Adrenal gland (tissue), 5 donors: ENCODE results near the gene POLDIP3.

Experiments used
- POLR2A ChIP-seq, 2 donors: fragments of 450-650 bp; IDR thresholded peaks; one replicate each; pipeline ENCODE4 v1.6.1; 2017; ENCODE audit warnings: antibody characterized with exemption in 2 of 2, mild to moderate bottlenecking in 2 of 2, moderate library complexity in 1 of 2
- TF ChIP-seq, protein P1 (sequence below), 6 experiments: fragments of 450-650 bp in 4 of 6; fragments of 200-600 bp in 2 of 6; sonication (generic) in 1 of 6; IDR thresholded peaks; 1 replicate in 5 of 6; 2 replicates in 1 of 6; pipeline versions ENCODE4 v1.5.1 to v1.8.0; 2016 to 2021; ENCODE audit warnings: antibody characterized with exemption in 6 of 6, mild to moderate bottlenecking in 2 of 6, moderate library complexity in 1 of 6
- donor health status: DM: no; HTN: no; CAD: no.

DNA sequence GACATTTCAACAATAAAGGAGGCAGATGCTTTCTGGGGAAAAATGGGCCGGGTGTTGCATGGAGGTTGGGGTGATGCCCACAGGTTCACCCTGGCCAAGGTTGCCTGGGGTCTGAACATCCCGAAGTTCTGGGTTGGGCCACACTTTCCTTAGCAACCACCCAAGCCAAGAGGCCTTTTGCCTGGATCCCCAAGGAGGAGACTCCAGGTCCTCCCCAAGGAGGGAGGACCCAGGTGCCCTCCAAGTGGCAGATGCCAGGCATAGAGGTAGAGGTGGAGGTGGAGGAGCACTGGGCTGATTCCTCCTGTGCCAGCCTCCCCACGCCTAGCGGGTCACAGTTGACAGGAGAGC is 33.3 kb upstream of the POLDIP3 start:
- TF ChIP-seq, protein P1, sequence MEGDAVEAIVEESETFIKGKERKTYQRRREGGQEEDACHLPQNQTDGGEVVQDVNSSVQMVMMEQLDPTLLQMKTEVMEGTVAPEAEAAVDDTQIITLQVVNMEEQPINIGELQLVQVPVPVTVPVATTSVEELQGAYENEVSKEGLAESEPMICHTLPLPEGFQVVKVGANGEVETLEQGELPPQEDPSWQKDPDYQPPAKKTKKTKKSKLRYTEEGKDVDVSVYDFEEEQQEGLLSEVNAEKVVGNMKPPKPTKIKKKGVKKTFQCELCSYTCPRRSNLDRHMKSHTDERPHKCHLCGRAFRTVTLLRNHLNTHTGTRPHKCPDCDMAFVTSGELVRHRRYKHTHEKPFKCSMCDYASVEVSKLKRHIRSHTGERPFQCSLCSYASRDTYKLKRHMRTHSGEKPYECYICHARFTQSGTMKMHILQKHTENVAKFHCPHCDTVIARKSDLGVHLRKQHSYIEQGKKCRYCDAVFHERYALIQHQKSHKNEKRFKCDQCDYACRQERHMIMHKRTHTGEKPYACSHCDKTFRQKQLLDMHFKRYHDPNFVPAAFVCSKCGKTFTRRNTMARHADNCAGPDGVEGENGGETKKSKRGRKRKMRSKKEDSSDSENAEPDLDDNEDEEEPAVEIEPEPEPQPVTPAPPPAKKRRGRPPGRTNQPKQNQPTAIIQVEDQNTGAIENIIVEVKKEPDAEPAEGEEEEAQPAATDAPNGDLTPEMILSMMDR (IDR thresholded peaks at IDR 0.05), result no peak
- no peak for TF ChIP-seq POLR2A (IDR thresholded peaks at IDR 0.05)
